GM13977 (cell line): Measurements from ENCODE around the gene ICAM2.

ENCODE experiments used
- DNase-seq: peaks from one replicate; pipeline ENCODE4 v3.0.0; 2012; ENCODE audit warnings: low spot score
- in situ Hi-C: fragments of 300-500 bp; cut with MboI; formaldehyde crosslinking; loops from one replicate; pipeline ENCODE4 v1.12.0; 2022; ENCODE audit warnings: low sequenced_read_pairs, low pct_unique_long_range_greater_than_20kb, mixed read lengths, inconsistent platforms; ENCODE audit not compliant: unreplicated experiment
- TF ChIP-seq, protein P1 (sequence below): IDR thresholded peaks from 2 replicates; pipeline ENCODE4 v1.5.1; 2012; ENCODE audit warnings: mild to moderate bottlenecking, control low read depth; ENCODE audit not compliant: insufficient read depth; ENCODE audit errors: extremely low read depth, missing control alignments

The ICAM2 gene

DNA sequence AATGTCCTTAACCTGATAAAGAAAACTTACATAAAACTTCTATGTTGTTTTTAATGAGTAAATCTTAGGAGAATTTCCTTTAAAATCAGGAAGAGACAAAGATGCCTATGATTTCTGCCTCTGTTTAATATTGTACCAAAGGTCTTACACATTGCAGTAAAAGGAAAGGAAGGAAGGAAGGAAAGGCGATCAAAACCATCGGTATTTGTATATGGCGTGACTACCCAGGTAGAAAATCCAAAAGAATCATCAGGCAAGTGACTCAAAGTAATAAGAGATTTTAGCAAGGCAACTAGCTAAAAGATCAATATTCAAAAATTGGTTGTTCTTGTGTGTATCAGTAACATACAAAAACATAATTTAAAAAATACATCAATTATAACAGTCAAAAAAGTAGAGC lies 3.5 kb downstream of the ICAM2 start:
- in situ Hi-C loops: loop anchor here (10.0 kb wide), 1 partner anchor 102 kb away; the partner anchor contains the start of genes CSHL1 and GH1
- no peak for DNase-seq
- TF ChIP-seq, protein P1, sequence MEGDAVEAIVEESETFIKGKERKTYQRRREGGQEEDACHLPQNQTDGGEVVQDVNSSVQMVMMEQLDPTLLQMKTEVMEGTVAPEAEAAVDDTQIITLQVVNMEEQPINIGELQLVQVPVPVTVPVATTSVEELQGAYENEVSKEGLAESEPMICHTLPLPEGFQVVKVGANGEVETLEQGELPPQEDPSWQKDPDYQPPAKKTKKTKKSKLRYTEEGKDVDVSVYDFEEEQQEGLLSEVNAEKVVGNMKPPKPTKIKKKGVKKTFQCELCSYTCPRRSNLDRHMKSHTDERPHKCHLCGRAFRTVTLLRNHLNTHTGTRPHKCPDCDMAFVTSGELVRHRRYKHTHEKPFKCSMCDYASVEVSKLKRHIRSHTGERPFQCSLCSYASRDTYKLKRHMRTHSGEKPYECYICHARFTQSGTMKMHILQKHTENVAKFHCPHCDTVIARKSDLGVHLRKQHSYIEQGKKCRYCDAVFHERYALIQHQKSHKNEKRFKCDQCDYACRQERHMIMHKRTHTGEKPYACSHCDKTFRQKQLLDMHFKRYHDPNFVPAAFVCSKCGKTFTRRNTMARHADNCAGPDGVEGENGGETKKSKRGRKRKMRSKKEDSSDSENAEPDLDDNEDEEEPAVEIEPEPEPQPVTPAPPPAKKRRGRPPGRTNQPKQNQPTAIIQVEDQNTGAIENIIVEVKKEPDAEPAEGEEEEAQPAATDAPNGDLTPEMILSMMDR: no peak

DNA sequence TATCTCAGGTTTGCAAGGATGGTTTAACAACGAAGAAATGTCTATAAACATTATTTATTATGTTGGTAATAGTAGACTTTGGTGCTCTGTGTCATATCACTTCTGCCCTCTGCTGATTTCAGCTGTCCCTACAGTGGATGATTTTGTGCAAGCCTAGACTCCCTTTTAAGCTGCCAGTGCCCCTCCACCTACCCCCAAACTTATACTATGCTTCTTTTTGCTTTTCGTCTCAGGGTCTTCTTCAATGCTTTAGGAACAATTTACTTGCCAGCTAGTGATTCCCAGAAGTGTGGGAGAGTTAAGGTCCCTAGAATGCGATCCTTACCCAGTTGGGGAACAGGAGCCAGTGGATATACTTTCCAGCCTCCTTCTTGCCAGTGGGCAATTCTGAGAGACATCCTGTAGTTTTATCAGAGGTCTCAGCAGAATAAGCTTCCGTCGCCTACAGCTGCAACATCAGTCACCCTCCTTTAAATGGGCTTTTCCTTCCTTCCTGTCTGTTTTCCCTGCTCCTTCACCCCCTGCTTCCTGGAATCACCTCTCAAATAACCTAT lies 4.1 kb downstream of the ICAM2 start:
- in situ Hi-C loops: loop anchor here (10.0 kb wide), 1 partner anchor 102 kb away; the partner anchor contains the start of genes CSHL1 and GH1
- TF ChIP-seq, protein P1: peak; percentile 44
- DNase-seq: no peak

DNA sequence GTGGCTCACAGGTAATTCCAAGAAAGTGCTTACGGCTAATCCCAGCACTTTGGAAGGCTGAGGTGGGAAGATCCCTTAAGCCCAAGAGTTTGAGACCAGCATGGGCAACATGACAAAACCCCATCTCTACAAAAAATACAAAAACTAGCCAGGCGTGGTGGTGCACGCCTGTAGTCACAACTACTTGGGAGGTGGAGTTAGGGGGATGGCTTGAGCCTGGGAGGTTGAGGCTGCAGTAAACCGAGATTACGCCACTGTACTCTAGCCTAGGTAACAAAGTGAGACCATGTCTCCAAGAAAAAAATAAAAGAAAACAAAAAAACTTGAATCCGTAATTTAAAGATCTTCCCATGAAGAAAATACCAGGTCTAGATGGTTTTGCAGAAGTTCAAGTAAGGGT lies 5.0 kb downstream of the ICAM2 start:
- in situ Hi-C loops: loop anchor here (10.0 kb wide), 1 partner anchor 101 kb away; the partner anchor contains the start of genes CSHL1 and GH1
- DNase-seq: no peak
- TF ChIP-seq, protein P1: no peak

DNA sequence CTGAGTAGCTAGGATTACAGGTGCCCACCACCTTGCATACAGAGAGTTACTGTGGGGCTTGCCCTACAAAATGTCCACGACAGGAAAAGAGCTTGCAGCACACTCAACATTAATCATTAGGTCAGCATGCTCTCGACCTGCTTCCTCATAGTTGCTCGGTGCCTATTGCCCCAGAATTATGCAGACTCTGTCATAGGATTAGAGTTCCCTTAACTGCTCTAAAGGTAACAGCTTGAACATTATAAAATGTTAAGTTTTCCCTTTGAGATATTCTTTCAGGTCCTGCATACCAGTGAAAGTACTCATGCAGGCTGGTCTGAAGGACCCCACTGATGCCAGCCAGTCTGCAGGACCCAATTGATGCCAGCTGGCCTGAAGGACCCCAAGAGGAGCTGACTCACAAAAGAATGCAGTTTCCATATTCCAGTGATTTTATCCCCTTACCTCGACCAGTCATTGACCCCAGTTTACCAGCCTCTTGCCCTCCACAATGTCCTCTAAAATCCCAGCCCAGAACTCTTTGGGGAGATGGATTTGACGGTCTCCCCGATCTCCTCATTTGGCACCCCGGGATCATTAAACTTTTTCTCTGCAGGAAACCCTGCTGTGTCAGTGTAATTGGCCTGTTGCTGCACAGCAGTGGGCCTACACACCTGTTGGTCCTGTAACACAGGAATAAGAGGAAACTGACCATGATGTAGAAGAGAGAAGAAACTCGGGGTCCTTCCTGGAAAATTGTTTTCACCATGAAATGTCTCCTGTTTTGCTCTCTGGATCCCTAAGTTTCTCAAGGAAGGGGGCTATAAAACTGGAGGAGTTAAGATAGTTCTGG lies 10.6 kb downstream of the ICAM2 start:
- DNase-seq: no peak
- TF ChIP-seq, protein P1: no peak
- in situ Hi-C loops: loop anchor here (10.0 kb wide), 1 partner anchor 95 kb away; the partner anchor contains the start of genes CSHL1 and GH1

DNA sequence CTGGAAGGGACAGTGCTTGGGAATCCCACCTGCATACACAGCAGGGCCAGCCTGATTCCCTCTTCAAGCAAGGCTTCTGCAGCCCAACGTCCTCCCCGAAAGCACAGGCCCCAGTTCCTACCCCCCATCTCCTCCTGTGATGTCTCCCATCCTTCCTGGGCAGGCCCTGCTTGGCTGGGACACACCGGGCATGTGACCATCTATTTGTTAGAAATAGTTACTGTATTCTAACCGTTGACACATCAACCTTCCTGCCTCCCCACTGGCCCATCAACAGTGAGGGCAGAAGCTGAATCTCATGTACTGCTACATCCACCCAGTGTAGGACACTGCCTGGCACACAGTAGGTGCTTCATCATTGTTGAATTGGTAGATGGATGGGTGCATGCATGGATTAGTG lies 11.6 kb downstream of the ICAM2 start:
- DNase-seq: no peak
- in situ Hi-C loops: no loop called here
- TF ChIP-seq, protein P1: no peak

DNA sequence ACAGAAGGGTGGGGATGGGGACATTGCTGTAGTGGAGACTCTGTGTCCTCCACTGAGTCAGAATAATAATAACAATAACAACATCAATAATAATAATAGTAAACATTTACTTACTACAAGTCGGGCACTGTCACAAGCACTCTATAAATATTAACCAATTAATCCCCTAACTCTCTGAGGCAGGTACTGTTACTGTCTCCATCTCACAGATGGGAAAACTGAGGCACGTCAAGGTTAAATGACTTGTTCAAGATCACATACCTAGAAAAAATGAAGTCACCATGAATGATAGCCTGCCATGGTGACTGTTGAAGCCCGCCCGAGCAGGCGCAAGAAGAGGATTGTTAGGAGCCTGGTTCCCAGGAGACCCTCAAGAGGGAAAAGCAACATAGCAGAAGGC lies 12.1 kb downstream of the ICAM2 start:
- TF ChIP-seq, protein P1: no peak
- in situ Hi-C loops: no loop called here
- no peak for DNase-seq
